HEK293 (cell line): ENCODE measurements around the gene ZFPM1.

Experiments
- BCL11B ChIP-seq: fragments of 450-650 bp; formaldehyde crosslinking; IDR thresholded peaks from 2 replicates; pipeline ENCODE4 v1.5.1; 2016; ENCODE audit warnings: low read depth, missing biosample characterization, missing genetic modification characterization
- GLIS2 ChIP-seq: fragments of 450-650 bp; formaldehyde crosslinking; IDR thresholded peaks from 2 replicates; pipeline ENCODE4 v1.5.1; 2016; ENCODE audit warnings: missing biosample characterization, missing genetic modification characterization
- HOXC10 ChIP-seq: sonication (generic); formaldehyde crosslinking; IDR thresholded peaks from 2 replicates; pipeline ENCODE4 v1.8.1; 2023; ENCODE audit warnings: mild to moderate bottlenecking, missing genetic modification reagents
- KLF10 ChIP-seq: fragments of 450-650 bp; IDR thresholded peaks from 2 replicates; pipeline ENCODE4 v1.5.1; 2018; ENCODE audit warnings: missing biosample characterization, mild to moderate bottlenecking, missing genetic modification characterization
- PBX3 ChIP-seq: sonication (generic); formaldehyde crosslinking; IDR thresholded peaks from 2 replicates; pipeline ENCODE4 v1.8.1; 2022; ENCODE audit warnings: mild to moderate bottlenecking, moderate library complexity, missing genetic modification reagents
- YY2 ChIP-seq: fragments of 450-650 bp; formaldehyde crosslinking; IDR thresholded peaks from 2 replicates; pipeline ENCODE4 v1.5.1; 2016; ENCODE audit warnings: missing biosample characterization, missing genetic modification characterization
- ZBTB7A ChIP-seq: fragments of 450-650 bp; formaldehyde crosslinking; IDR thresholded peaks from 2 replicates; pipeline ENCODE4 v1.5.1; 2016; ENCODE audit warnings: low read depth, missing biosample characterization, missing genetic modification characterization
- ZEB2 ChIP-seq: fragments of 450-650 bp; formaldehyde crosslinking; IDR thresholded peaks from 2 replicates; pipeline ENCODE4 v1.5.1; 2016; ENCODE audit warnings: missing biosample characterization, missing genetic modification characterization
- ZNF112 ChIP-seq: fragments of 450-650 bp; formaldehyde crosslinking; IDR thresholded peaks from 2 replicates; pipeline ENCODE4 v1.5.0; 2017; ENCODE audit warnings: missing biosample characterization, missing genetic modification characterization
- ZNF138 ChIP-seq: fragments of 450-650 bp; formaldehyde crosslinking; IDR thresholded peaks from 2 replicates; pipeline ENCODE4 v1.5.1; 2016; ENCODE audit warnings: missing biosample characterization, missing genetic modification characterization, borderline replicate concordance
- ZNF140 ChIP-seq: fragments of 450-650 bp; formaldehyde crosslinking; IDR thresholded peaks from 2 replicates; pipeline ENCODE4 v1.5.1; 2016; ENCODE audit warnings: missing biosample characterization, missing genetic modification characterization
- ZNF24 ChIP-seq: fragments of 450-650 bp; formaldehyde crosslinking; IDR thresholded peaks from 2 replicates; pipeline ENCODE4 v1.5.1; 2016; ENCODE audit warnings: missing biosample characterization, missing genetic modification characterization
- ZNF311 ChIP-seq: fragments of 450-650 bp; formaldehyde crosslinking; IDR thresholded peaks from 2 replicates; pipeline ENCODE4 v1.5.1; 2017; ENCODE audit warnings: missing biosample characterization, missing genetic modification characterization, borderline replicate concordance
- ZNF362 ChIP-seq: fragments of 450-650 bp; formaldehyde crosslinking; IDR thresholded peaks from 2 replicates; pipeline ENCODE4 v1.5.1; 2016; ENCODE audit warnings: missing biosample characterization, missing genetic modification characterization
- ZNF366 ChIP-seq: fragments of 450-650 bp; formaldehyde crosslinking; conservative IDR thresholded peaks from 2 replicates; pipeline ENCODE4 v1.5.1; 2016; ENCODE audit warnings: missing biosample characterization, missing genetic modification characterization
- ZNF37A ChIP-seq: fragments of 450-650 bp; IDR thresholded peaks from 2 replicates; pipeline ENCODE4 v1.5.1; 2018; ENCODE audit warnings: missing biosample characterization, missing genetic modification characterization
- ZNF391 ChIP-seq: fragments of 450-650 bp; formaldehyde crosslinking; IDR thresholded peaks from 2 replicates; pipeline ENCODE4 v1.5.1; 2016; ENCODE audit warnings: low read depth, missing biosample characterization, missing genetic modification characterization, borderline replicate concordance
- ZNF529 ChIP-seq: fragments of 450-650 bp; formaldehyde crosslinking; IDR thresholded peaks from 2 replicates; pipeline ENCODE4 v1.5.1; 2017; ENCODE audit warnings: missing genetic modification characterization, missing biosample characterization; ENCODE audit not compliant: insufficient replicate concordance
- ZNF654 ChIP-seq: fragments of 450-650 bp; formaldehyde crosslinking; IDR thresholded peaks from 2 replicates; pipeline ENCODE4 v1.5.1; 2016; ENCODE audit warnings: low read depth, missing biosample characterization, missing genetic modification characterization
- ZNF664 ChIP-seq: fragments of 450-650 bp; formaldehyde crosslinking; IDR thresholded peaks from 2 replicates; pipeline ENCODE4 v1.5.1; 2016; ENCODE audit warnings: missing biosample characterization, missing genetic modification characterization
- ZNF76 ChIP-seq: fragments of 450-650 bp; formaldehyde crosslinking; IDR thresholded peaks from 2 replicates; pipeline ENCODE4; 2016; ENCODE audit warnings: low read depth, missing biosample characterization, missing genetic modification characterization, borderline replicate concordance
- ZNF776 ChIP-seq: fragments of 450-650 bp; formaldehyde crosslinking; IDR thresholded peaks from 2 replicates; pipeline ENCODE4 v1.5.0; 2017; ENCODE audit warnings: missing biosample characterization, missing genetic modification characterization, borderline replicate concordance
- ZNF777 ChIP-seq: fragments of 450-650 bp; formaldehyde crosslinking; IDR thresholded peaks from 2 replicates; pipeline ENCODE4 v1.5.1; 2017; ENCODE audit warnings: missing biosample characterization, missing genetic modification characterization, borderline replicate concordance
- ZNF843 ChIP-seq: fragments of 450-650 bp; formaldehyde crosslinking; IDR thresholded peaks from 2 replicates; pipeline ENCODE4 v1.5.1; 2016; ENCODE audit warnings: missing biosample characterization, missing genetic modification characterization
- ZSCAN30 ChIP-seq: fragments of 450-650 bp; IDR thresholded peaks from 2 replicates; pipeline ENCODE4 v1.5.1; 2018; ENCODE audit warnings: missing biosample characterization, mild to moderate bottlenecking, missing genetic modification characterization, moderate library complexity
- TF ChIP-seq, protein P1 (sequence below): fragments of 450-650 bp; formaldehyde crosslinking; IDR thresholded peaks from 2 replicates; pipeline ENCODE4 v1.5.1; 2017; ENCODE audit warnings: missing biosample characterization, missing genetic modification characterization
- TF ChIP-seq, protein P2 (sequence below): fragments of 450-650 bp; formaldehyde crosslinking; IDR thresholded peaks from 2 replicates; pipeline ENCODE4 v1.5.1; 2016; ENCODE audit warnings: missing biosample characterization, missing genetic modification characterization
- TF ChIP-seq, protein P3 (sequence below): fragments of 450-650 bp; formaldehyde crosslinking; IDR thresholded peaks from 2 replicates; pipeline ENCODE4 v1.5.1; 2016; ENCODE audit warnings: missing biosample characterization, missing genetic modification characterization
- TF ChIP-seq, protein P4 (sequence below): fragments of 450-650 bp; formaldehyde crosslinking; IDR thresholded peaks from 2 replicates; pipeline ENCODE4 v1.5.1; 2017; ENCODE audit warnings: missing biosample characterization, missing genetic modification characterization
- TF ChIP-seq, protein P5 (sequence below): fragments of 450-650 bp; formaldehyde crosslinking; IDR thresholded peaks from 2 replicates; pipeline ENCODE4 v1.5.1; 2016; ENCODE audit warnings: missing biosample characterization, missing genetic modification characterization

The ZFPM1 gene

GRCh38 chr16:88505405-88506082 is 52.5 kb downstream of the ZFPM1 start (continued):
- TF ChIP-seq BCL11B (tag by site-specific recombination) (no peak), ZBTB7A (tag by site-specific recombination) (no peak), ZNF391 (tag by site-specific recombination) (no peak), ZNF37A (tag by site-specific recombination) (peak; percentile 42; the same call in 1 of the 2 replicates), GLIS2 (peak; percentile 66), HOXC10 (CRISPR knock-in tag) (no peak), ZNF529 (tag by site-specific recombination) (no peak), ZNF112 (tag by site-specific recombination) (0 out of 2 replicates have a peak, but pooled peaks have one; percentile 53), KLF10 (0 out of 2 replicates have a peak, but pooled peaks have one; percentile 25), ZNF366 (tag by site-specific recombination) (no peak; the same call in 1 of the 2 replicates), ZNF140 (tag by site-specific recombination) (no peak), ZNF843 (no peak), ZNF664 (no peak), ZNF138 (tag by site-specific recombination) (no peak), ZNF777 (tag by site-specific recombination) (no peak), YY2 (tag by site-specific recombination) (0 out of 2 replicates have a peak, but pooled peaks have one; percentile 34), ZNF311 (tag by site-specific recombination) (no peak), ZSCAN30 (tag by site-specific recombination) (no peak; the same call in 1 of the 2 replicates), ZNF362 (no peak), ZNF76 (tag by site-specific recombination) (no peak), PBX3 (CRISPR knock-in tag) (no peak), ZEB2 (tag by site-specific recombination) (no peak), ZNF654 (tag by site-specific recombination) (no peak), ZNF24 (tag by site-specific recombination) (no peak), ZNF776 (tag by site-specific recombination) (peak; percentile 68; the same call in 1 of the 2 replicates)
- TF ChIP-seq, protein P1, sequence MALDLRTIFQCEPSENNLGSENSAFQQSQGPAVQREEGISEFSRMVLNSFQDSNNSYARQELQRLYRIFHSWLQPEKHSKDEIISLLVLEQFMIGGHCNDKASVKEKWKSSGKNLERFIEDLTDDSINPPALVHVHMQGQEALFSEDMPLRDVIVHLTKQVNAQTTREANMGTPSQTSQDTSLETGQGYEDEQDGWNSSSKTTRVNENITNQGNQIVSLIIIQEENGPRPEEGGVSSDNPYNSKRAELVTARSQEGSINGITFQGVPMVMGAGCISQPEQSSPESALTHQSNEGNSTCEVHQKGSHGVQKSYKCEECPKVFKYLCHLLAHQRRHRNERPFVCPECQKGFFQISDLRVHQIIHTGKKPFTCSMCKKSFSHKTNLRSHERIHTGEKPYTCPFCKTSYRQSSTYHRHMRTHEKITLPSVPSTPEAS, result no peak
- TF ChIP-seq, protein P2, sequence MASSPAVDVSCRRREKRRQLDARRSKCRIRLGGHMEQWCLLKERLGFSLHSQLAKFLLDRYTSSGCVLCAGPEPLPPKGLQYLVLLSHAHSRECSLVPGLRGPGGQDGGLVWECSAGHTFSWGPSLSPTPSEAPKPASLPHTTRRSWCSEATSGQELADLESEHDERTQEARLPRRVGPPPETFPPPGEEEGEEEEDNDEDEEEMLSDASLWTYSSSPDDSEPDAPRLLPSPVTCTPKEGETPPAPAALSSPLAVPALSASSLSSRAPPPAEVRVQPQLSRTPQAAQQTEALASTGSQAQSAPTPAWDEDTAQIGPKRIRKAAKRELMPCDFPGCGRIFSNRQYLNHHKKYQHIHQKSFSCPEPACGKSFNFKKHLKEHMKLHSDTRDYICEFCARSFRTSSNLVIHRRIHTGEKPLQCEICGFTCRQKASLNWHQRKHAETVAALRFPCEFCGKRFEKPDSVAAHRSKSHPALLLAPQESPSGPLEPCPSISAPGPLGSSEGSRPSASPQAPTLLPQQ (tag by site-specific recombination), result 0 out of 2 replicates have a peak, but pooled peaks have one; percentile 33
- TF ChIP-seq, protein P3, sequence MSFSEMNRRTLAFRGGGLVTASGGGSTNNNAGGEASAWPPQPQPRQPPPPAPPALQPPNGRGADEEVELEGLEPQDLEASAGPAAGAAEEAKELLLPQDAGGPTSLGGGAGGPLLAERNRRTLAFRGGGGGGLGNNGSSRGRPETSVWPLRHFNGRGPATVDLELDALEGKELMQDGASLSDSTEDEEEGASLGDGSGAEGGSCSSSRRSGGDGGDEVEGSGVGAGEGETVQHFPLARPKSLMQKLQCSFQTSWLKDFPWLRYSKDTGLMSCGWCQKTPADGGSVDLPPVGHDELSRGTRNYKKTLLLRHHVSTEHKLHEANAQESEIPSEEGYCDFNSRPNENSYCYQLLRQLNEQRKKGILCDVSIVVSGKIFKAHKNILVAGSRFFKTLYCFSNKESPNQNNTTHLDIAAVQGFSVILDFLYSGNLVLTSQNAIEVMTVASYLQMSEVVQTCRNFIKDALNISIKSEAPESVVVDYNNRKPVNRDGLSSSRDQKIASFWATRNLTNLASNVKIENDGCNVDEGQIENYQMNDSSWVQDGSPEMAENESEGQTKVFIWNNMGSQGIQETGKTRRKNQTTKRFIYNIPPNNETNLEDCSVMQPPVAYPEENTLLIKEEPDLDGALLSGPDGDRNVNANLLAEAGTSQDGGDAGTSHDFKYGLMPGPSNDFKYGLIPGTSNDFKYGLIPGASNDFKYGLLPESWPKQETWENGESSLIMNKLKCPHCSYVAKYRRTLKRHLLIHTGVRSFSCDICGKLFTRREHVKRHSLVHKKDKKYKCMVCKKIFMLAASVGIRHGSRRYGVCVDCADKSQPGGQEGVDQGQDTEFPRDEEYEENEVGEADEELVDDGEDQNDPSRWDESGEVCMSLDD, result no peak
- TF ChIP-seq, protein P4, sequence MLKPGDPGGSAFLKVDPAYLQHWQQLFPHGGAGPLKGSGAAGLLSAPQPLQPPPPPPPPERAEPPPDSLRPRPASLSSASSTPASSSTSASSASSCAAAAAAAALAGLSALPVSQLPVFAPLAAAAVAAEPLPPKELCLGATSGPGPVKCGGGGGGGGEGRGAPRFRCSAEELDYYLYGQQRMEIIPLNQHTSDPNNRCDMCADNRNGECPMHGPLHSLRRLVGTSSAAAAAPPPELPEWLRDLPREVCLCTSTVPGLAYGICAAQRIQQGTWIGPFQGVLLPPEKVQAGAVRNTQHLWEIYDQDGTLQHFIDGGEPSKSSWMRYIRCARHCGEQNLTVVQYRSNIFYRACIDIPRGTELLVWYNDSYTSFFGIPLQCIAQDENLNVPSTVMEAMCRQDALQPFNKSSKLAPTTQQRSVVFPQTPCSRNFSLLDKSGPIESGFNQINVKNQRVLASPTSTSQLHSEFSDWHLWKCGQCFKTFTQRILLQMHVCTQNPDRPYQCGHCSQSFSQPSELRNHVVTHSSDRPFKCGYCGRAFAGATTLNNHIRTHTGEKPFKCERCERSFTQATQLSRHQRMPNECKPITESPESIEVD (tag by site-specific recombination), result no peak
- TF ChIP-seq, protein P5, sequence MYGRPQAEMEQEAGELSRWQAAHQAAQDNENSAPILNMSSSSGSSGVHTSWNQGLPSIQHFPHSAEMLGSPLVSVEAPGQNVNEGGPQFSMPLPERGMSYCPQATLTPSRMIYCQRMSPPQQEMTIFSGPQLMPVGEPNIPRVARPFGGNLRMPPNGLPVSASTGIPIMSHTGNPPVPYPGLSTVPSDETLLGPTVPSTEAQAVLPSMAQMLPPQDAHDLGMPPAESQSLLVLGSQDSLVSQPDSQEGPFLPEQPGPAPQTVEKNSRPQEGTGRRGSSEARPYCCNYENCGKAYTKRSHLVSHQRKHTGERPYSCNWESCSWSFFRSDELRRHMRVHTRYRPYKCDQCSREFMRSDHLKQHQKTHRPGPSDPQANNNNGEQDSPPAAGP (tag by site-specific recombination), result no peak
